Right renal pelvis (tissue), 4 donors: Measurements from ENCODE around the gene PLIN4. TPM values are rescaled to one million over a fixed set of nuclear protein-coding genes. Genes with fewer than 3 reads are reported as not detected.

Experiments used
- DNase-seq, 4 donors: peaks; one replicate each; pipeline ENCODE4 v3.0.0-alpha.2; 2013; ENCODE audit warnings: low read depth in 4 of 4, low spot score in 3 of 4, missing footprints in 1 of 4
- polyA plus RNA-seq, 4 donors: library from polyadenylated mRNA; unstranded; fragments of 120-200 nt; gene quantifications; one replicate each; pipeline ENCODE4 v1.2.1, GENCODE V29; 2013; ENCODE audit not compliant: insufficient read length in 4 of 4

Gene PLIN4
- polyA plus RNA-seq, 4 donors, result 0.39 to 1.3 (median 0.68) TPM

DNA sequence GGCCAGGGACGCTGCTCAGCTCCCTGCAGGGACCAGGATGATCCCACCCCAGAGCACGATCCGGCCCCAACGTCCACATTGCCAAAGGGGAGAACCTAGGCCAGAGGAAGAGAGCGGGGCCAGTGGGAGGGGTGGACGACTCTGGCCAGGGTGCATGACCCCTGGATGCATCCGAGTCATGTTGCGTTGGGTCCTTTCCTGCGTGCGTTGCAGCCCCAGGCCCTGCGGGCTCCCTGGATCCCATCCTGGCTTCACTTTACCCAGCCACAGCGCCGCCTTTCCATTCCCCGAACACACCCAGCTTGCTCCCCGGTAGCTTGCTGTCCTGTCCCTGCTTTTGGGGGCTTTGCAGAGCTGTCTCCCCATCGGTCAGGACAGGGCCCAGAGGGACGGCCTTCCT, 10.5 kb downstream of the PLIN4 start:
- DNase-seq, result no peak

GRCh38 chr19:4507150-4507452, 11.2 kb downstream of the PLIN4 start:
- no peak for DNase-seq

- DNase-seq, result no peak
Observed at GRCh38 chr19:4506449-4507149, 11.7 kb downstream of the PLIN4 start.

- no peak for DNase-seq
Observed at GRCh38 chr19:4505570-4506448, 12.5 kb downstream of the PLIN4 start.

DNA sequence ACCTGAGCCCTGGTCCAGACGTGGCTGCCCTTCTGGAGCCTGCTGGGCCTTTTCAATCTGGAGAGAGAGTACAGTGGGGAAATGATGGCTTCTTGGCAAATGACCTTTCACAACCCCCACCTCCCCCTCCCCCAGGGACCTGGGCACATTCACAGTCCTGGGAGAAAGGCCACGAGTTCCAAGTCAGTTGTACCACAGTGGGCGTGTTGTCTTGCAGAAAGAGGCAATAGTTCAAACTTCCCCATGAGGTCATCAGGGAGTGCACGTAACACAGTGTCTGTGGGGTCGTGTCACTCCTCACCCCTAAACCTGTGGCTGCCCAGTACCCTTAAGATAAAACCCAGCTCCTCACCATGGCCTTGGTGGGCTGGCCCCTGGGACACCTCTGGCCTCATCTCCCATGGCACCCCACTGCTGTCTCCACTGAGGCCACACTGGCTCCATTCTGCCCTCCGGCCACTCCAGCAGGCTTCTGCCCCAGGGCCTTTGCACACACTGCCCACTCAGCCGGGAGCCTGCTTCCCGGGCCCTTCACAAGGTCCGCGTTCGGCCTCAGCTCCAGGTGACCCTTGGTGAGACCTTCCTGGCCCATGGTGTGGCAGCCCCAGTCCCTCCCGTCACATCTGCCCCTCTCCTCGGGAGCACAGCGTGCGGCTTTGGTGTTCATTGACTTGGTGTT, 13.3 kb downstream of the PLIN4 start:
- DNase-seq, result no peak

DNA sequence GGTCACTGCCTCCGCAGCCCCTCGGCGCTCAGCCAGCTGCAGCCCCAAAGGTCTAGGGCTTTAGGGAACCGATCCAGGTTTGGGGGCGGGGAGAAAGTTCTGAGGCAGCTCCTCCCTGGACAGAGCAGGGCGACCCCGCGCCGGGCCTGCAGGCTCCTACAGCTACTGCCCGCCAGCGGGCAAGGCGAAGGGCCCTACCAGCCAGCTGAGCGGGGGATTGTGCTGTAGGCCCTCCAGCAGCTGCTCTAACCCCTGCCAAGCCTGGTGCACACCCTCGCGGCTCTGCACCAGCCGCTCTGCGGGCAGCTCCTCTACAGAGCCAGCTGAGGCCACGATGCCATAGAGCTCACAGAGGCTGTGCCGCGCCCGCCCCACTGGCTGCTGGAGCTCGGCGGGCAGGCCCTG, 14.0 kb downstream of the PLIN4 start:
- no peak for DNase-seq

GRCh38 chr19:4503825-4504170, 14.5 kb downstream of the PLIN4 start:
- DNase-seq, result no peak

DNA sequence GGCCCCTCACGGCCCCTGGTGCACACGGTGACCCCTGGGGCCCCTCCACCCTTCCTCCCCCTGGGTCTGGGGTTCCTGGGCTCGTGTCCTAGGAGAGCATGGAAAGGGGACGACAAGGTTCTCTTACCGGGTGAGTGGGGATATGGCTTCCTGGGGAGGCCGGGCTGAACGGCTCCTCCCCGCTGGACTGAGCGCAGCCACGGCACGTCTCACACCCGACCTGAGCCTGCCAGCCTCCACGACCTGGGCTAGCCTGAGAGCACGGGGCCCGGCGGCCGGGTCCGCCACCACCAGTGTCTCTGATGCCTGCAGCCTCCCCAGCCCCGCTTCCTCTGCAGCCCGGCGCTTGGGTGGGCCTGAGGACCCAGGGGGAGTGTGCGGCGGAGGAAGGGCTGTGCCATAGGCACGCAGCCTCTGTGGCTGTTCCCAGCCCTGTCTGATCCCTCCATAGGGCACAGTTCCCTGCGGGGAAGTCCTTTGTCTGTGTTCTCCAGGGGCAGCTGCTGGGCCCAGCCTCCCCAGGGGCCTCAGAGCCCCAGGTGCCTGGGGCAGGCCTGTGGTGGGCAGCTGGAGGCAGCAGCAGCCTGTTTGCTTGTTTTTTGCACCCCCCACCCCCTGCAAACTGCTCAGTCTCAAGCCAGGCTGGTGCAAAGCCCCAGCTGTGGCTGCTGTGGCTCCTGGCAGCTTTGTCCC, 15.0 kb downstream of the PLIN4 start:
- no peak for DNase-seq

- no peak for DNase-seq
Observed at GRCh38 chr19:4502282-4503131, 15.8 kb downstream of the PLIN4 start.

GRCh38 chr19:4501691-4502090, 16.6 kb downstream of the PLIN4 start:
- DNase-seq, result no peak

- DNase-seq, result no peak
Observed at GRCh38 chr19:4500841-4501591, 17.3 kb downstream of the PLIN4 start.

- DNase-seq, result no peak
Observed at GRCh38 chr19:4499855-4500254, 18.4 kb downstream of the PLIN4 start.

- DNase-seq, result no peak
Observed at GRCh38 chr19:4499318-4499717, 19.0 kb downstream of the PLIN4 start.

GRCh38 chr19:4498694-4499093, 19.6 kb downstream of the PLIN4 start:
- DNase-seq, result no peak

DNA sequence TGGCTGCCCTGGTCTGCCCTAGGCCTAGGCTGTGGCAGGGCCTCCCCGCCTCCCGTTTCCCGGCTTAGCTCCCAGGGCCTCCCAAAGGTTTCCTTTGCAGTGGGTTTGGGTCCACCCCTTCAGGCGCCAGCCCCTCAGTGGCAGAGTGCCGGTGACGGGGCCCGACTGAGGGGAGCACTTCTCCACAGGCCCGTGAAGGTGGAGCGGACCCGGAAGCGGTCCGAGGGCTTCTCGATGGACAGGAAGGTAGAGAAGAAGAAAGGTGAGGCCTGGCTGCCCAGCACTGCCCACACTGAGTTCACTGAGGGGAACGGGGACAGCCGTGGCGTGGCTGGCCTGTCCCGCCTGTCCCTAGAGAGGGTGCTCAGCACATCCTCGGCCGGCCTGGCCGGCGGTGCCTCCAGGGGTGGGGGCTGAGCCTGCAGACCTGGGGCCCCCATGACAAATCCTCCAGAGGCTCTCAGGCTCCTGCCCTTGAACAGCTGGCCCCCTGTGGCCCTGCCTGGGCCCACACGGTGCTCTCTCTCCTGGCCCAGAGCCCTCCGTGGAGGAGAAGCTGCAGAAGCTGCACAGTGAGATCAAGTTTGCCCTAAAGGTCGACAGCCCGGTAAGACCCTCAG, 20.4 kb downstream of the PLIN4 start:
- DNase-seq, result no peak

GRCh38 chr19:4496304-4496703, 22.0 kb downstream of the PLIN4 start:
- DNase-seq, result no peak

- DNase-seq, result no peak
Observed at GRCh38 chr19:4495471-4495870, 22.8 kb downstream of the PLIN4 start.

- DNase-seq, result no peak
Observed at GRCh38 chr19:4494691-4495064, 23.6 kb downstream of the PLIN4 start.
